Pons (tissue), 1 donor: ENCODE results near the gene TM4SF4.
A peak's percentile ranks its signal among the peaks of the same experiment; 100 is the strongest.

ENCODE experiments used
- DNase-seq: peaks from one replicate; pipeline ENCODE4 v3.0.0-alpha.2; 2016; ENCODE audit warnings: low spot score

The TM4SF4 gene

DNA sequence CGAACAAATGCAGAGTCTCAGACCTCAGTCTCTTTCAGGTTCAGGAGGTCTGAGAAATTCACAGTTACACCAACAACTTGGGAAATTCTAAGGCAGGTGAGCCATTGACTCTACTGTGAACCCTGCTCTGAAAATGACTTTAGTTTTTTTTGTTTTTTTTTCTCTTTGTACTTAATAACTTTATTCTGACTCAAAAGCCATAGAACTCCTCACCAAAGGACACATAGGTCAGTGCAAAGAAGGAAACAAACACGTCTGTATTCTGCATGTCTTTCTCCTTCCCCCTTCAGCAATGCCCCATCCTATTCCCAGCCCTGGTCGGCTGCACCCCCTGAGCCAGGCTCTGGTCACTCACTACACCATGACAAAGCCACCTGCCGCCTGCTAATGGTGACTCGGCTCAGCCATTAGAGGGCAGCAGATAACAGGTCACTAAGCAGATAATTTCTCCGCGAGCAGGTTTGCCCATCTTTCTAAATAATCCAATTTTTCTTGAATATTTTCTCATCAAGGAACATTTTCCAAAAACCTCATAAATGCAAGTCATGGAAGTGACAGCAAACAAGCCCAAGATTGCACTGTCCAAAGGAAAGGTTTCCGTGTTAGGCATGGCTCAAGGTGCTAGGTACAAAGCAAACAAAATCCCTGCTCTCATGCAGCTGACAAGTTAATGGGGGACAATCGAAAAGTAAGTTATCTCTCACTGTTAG, 37.7 kb downstream of the TM4SF4 start:
- peak; percentile 65 for DNase-seq

DNA sequence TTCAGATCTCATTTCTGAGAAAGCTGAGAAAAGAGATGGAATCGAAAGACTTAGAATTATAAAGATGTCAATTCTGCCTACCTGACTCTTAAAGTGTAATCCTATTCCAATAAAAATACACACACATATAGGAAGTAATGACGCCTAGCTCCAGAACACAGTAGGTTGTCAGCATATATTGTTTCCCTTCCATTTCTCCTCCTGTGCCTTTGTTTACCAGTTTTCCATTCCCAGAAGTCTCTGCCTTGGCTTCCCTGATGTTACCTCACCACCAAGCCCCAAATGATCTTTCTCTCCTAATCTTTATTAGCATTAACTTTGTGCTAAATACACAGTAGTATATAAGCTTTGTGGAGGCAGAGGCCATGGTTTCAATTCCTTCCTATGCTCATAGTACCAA, 40.0 kb downstream of the TM4SF4 start:
- DNase-seq = no peak

DNA sequence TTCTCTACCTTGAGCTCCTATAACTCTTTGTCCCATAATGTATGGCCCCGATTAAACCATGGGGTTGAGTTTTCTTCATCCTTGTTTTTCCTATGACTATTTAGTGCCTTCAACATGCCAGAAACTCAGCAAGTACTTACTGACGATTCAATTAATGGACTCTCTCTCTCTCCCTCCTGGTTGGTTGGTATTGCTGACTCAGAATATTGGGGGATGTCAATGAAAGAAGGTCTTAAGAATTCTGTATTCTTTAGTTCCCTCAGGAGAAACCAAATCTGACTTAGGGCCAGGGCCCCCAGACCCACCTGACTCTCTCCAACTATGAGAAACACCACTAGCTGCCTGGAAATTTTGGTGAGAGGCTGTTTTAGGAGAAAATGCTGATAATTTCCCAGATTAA, 40.8 kb downstream of the TM4SF4 start:
- no peak for DNase-seq

DNA sequence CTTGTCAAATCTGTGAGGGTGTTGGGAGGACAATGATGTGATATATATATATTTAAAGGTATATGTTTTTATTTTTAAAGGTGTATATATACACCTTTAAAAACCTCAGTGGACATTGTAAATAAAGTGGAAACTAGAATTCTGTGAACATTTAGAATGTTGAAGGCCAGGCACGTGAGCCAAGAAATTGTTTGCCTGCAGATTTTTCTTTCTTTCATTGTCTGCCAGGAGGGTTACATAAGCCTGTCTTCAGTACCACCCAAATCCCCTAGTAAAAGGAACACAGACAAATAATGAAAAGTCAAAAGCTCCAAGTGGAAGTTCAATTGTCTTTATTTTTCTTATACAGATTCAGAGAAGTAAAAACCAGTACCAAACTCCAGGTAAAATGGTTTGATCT, 42.4 kb downstream of the TM4SF4 start:
- no peak for DNase-seq

DNA sequence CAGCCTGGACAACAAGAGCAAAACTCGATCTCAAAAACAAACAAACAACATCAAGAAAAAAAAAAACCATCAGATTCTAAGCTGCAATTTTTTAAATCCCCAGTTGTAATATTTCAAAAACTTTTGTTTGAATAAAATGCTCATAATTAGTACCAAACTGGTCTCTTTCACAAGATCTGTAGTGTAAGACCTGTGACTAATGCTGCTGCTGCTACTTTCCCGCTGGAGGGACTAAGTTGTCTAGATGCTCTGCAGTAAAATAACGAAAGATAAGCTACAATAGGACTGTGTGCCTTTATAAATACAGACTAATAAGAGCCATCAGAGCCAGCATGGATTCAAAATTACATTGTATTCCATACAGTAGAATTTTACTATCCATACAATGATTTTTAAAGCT, 45.4 kb downstream of the TM4SF4 start:
- DNase-seq = no peak

DNA sequence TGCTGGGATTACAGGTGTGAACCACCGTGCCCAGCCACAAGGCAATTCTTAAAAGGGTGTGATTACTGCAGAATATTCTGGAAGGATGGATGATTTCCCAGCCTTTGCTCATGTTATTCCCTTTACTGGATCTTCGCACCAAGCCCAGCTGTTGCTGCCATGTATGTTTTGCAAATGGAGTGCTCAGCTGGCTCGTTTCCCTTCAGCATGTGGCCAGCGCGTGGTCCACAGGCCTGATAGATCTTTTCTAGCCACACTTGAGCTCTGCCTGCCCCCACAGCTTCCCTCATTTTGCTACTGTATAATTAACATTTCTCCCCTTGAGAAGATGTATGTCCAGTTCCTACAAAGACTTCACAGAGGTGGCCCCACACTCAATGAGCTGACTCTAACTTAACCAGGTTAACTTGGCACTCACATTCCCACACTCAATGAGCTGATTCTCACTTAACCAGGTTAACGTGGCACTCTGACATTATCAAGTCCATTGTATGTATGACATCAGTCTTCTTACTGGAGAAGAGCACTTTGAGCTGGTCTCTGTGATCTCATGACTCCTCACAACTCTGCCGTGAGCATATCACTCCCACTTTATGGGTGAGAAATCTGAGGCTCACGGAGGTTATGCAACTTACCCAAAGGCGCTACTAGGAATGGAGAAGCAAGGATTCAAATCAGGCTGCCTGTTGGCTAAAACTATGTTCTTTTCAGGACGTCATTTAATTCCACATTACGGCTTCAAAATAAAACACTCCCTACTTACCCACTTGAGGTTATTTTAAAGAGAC, 49.2 kb downstream of the TM4SF4 start:
- no peak for DNase-seq

DNA sequence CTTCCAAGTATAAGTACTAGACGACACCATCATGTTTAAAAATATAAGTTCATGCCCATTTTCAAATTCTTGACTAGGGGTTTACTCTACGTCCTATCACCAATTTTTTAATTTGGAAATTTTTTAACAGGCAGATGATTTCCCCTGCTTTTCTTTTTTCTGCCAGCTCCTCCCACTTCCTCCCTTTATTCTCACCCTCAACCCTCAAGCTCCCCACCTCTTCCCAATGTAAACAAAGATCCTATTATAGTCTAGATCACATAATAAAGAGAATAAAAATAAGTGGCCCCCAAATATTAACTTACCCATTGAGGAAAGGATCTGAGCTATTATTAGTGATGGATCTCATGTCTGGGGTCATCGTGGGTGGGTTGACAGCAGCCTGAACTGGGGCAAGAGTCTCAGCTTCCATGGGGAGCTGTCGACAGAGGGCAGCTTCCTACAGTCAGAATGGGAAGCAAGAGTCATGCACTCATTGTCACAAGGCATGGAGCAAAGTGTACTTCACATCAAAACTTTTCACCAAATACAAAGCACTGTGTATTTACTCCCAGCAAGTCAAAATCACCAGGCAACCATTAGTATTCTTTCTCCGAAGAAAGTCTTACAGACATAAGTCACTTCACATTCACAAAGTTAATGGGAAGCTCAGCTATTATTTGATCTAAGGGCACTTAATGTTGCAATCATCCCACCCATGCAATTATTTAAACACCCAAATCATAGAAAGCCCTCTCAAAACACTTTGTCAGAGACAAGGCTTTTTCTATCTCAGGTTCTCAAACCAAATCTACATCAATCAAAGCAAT, 53.2 kb downstream of the TM4SF4 start:
- peak; percentile 59 for DNase-seq

DNA sequence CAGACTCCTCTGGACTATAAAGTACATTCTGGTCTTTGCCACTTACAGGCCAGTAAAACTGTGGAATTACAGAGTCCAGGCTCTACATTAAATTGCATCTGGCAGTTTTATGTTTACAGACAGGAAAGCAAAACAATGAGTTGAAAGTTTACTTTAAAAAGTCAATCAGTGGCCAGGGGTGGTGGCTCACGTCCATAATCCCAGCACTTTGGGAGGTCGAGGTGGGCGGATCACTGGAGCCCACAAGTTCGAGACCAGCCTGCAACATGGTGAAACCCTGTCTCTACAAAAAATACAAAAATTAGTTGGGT, 53.8 kb downstream of the TM4SF4 start:
- no peak for DNase-seq

DNA sequence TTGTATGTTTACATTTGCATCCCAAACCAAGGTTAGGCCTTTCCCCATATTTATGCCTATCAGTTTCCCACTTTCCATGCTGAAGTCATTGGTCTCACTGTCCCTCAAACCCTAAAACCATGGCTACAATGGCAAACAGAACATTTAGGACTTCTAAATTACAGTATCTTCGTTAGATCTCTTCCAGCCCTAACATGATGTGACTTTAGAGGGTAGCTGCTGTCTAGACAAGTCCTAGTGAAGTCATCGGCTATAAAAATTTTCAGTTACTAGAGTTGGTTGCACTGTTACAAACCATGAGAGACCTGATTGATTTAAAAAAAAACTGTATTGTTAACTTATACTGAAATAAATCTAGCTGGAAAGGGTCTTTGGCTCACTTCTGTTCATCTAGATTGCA, 54.6 kb downstream of the TM4SF4 start:
- no peak for DNase-seq

DNA sequence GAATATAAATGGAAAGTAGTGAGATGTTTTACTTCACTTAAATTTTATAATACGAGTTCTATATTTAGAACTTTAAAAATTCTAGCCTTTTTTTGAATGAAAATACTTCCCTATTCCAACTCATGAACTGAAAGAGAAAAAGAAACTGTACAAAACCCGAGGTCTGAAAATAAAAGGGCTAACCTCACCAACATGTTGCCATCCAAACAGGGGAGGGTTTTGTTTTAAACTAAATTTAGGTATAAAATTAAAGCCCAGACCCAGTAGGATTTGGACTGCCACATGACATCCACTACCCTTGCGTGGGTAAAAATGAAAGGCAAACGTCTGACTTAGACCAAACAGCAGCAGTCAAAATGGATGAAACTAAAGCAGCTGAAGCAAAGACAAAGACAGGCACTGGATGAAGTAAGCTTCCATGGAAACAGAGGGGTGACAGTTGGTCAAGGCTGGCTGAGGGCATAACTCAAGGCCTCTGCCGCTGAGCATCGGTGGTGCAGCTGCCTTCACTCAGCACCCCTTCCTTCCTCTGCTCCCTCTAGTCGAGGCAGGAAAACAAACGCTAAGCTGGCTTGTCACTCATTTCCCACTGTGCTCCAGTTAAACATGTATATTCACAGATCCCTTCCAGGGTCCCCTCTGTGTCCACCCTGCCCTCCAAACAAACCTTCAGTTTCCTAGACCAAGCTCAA, 58.1 kb downstream of the TM4SF4 start:
- DNase-seq = no peak

DNA sequence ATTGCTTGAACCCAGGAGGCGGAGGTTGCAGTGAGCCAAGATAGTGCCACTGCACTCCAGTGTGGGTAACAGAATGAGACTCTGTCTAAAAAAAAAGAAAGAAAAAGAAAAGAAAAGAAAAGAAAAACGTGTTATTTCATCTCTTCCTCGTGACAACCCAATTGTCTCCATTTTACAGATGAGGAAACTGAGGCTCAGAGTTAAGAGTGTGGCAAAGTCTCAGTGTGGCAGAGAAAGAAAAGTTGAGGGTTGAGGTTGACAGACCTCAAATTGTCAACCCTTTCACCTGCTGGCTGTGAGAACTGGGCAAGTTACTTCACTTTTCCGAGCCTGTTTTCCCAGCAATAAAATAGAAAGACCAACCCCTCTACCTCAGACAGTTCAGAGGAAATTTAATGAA, 59.6 kb downstream of the TM4SF4 start:
- DNase-seq = no peak

DNA sequence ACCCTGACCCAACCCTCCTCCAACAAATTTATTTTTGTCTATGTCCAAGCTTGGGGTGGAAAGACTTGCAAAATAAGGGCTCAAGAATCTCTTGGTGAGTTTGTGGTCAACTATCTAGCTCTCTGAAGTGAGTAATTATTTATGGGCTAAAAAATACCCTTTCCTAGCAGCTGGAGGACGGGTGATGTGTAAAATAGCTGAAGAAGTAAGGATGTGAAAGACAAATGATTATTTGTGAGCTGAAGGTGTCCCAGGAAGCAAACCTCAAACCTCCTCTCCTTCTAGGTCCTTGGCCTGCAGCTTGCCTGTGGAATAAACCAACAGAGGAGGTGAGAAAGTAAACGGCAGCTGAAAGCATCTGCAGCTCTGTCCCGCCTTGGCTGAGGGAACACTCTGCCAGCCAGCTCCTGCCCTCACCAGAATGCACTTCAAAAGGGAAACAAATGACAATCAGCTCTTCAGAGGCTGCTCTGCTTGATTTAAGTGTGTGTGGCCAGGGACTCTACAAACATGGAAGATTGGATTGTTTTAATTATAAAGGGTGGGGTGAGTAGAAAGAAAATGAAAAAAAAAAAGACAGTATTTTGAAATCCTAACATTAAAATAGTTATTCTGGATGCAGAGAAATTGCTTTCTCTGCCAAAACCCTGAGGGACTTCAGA, 60.3 kb downstream of the TM4SF4 start:
- peak; percentile 86 for DNase-seq

DNA sequence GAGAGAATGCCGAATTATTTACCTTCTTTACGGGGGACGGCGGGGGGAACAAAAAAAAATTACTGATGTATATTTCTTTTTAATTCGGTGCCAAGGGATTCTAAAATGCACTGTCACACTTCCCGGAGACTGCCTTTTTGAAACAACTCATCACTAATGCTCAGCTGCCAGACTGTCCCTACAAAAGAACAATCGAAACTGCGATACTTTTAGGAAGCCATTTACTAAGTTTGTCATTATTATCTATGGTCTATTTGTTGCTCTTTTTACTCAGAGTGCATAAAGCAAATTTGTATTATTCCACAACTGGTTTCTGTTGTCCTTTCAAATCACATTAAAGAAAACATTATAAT, 60.8 kb downstream of the TM4SF4 start:
- DNase-seq = no peak

DNA sequence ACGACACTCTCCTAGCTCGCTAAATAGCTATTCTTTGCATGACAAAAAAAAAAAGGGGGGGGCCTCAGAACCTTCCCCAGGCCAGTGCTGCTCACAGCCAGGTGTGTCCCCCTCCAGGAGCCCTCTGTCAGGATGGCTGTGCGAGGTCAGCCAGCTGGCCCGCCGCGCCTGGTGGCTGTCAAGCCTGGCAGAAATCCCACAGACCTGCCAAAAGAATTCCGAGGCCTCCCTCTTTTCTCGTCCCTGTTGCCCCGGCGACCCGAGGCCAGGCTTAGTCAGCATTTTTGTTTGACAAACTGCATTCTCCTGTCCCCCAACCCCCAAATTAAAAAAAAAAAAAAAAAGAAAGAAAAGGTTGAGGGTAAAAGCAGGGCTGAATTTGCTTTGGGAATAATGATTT, 61.9 kb downstream of the TM4SF4 start:
- DNase-seq = no peak

DNA sequence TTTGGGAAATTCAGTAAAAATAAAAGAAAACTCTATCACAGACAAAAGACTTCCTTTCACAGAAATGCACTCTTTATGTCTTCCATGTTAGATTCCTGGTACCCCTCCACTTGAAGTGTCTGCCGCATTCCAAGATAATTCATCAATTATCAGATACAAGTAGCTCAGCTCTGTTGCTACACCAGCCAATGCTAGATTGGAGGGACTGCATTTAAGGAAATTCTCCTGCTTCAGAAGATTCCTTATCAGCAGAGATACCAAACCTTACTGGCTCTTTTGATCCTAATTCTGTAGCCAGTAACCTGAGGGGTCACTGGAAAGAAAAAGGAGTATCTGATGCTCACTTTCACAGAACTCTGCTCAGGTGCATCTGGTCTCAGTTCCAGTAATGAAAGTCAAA, 63.9 kb downstream of the TM4SF4 start:
- DNase-seq = no peak

DNA sequence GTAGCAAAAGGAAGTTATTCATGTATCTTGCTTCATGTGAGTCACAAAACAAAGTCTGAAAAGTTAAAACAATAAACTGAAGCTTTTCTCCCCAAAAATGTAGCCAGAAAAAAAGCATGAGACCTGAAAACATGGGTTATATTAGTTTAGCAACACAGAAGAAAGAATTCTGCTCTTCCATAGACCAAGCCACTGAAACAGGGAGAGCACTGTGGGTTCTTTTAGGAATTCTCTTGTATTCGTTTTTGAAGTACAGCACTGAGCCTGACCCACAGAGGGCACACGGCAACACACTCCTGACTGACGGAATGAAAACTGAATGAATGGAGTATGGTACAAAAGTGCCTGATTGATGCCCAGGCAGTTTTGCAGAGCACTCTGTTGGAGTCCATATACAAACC, 66.6 kb downstream of the TM4SF4 start:
- DNase-seq = no peak

DNA sequence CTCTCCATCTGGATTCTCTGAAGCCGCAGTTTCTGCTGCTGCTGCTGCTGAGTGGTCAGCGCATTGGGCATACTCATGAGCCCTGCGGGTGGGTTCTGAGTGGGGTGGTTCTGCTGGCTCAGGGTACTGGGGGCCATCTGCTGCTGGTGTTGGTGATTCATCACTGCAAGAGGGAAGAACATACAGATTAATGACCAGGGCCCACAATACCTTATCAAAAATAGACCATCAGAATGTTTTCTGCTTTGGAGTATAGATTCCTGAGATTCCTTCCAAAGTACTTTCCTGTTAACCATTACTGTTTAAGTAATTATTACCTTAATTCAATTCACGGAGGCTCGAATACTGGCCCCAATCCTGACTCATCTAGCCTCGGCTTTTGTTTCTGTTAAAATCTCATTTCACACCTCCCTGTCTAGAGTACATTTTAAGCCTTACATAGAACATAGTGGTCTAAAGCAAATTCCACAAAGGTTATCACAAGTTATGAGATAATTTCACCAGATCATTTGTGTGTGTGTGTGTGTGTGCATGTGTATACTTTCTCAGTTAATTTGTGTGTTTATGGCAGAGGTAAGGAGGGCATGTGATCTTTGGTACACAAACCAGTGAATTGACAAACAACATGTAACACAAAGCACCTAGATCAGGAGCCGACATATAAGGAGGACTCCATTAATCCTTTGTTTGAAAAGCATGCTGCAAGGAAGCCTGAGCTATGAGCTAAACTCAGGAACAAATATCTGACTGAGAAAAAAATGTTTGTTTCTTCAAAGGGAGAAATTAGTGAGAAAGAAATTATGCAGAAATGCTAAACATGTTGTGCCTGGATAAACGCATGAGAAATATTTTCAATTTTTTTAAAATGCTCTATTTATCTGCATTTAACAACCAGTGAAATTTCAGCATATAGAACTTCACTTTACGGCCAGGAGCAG, 68.1 kb downstream of the TM4SF4 start:
- no peak for DNase-seq

DNA sequence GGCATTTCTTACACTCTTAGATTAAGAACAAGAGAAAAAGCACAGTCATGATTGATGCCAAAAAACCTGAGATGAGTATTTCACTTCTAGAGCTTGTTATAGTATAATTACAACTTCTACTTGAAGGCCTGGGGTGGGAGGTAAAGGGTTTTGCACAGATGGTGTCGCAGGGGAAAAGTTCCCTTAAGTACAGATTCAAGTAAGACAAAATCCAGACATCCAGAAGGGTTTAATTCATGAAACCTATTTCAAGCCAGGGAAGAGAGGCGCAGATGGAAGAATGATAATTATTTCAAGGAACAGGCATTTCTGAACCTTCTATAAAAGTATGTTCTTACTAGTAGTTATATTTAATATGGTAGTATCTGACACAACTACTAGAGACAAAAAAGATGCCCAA, 70.6 kb downstream of the TM4SF4 start:
- DNase-seq = no peak

DNA sequence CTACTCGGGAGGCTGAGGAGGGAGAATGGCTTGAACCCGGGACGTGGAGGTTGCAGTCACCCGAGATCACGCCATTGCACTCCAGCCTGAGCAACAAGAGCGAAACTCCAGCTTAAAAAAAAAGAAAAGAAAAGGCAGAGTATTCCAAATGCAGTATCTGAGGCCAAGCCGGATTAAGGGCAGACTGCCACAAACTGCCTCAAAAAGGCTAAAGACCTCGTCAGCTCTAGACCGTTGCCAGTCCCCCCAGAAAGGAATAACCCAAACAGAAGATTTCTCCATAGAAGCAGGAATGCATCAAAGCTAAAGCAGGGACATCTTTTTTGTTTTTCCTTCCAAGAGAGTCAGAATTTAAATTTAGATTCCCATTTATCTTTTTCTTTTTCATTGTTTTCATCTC, 72.9 kb downstream of the TM4SF4 start:
- DNase-seq = peak; percentile 60

DNA sequence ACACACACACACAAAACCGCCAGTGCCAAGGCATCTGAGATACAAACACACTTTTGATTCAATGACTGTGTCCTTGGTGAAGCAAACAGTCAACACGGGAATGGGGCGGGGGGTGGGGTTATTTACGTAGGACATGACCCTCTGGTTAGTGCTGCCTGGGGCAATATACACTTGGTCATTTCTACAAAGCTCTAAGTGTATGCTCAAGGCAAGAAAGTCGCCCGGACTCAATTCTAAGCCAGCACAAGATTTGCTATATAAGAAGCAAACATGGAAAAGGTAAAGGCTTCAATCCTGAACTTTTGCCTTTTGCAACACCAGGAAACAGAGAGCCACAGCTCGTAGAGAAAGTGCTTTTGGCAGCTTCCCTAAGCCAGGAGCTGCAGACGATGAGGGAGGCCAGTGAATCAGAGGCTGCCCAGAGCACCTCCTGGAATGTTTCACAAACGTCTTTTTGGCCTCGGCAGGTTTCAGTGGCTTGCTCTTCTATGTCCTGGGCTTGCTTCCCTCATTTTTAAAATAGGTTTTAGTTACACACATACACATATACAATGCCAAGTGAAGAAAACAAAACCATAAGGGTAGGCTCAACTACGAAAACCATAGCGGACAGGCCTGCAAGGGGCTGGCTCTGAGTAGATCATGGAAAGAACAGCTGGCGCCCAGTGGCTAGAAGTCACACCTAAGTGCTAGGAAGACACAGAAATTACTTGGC, 73.6 kb downstream of the TM4SF4 start:
- no peak for DNase-seq
